ENCODE results near the gene MUC3A. TPM values are rescaled to one million over a fixed set of nuclear protein-coding genes. Genes with fewer than 3 reads are reported as not detected.
"Not testable (repeated sequence)": the region's sequence is repeated elsewhere in the genome, so short reads cannot be mapped to it uniquely, and the experiment has no call there.

MUC3A gene
- under 0.01 TPM for total RNA-seq

- DNase-seq (ENCODE audit: low spot score in 2 of 2) (no peak), FAIRE-seq (no peak)
These were observed at the start of gene MUC3A for GRCh38 chr7:100949227-100949932. Gene MUC3A (plus strand): TSS chr7:100949534. CDS start chr7:100949625, 91 bp downstream.

- FAIRE-seq (no peak), DNase-seq (ENCODE audit: low spot score in 2 of 2) (no peak)
These were observed 48.4 kb upstream of the MUC3A start for GRCh38 chr7:100900978-100901377.

- no peak for FAIRE-seq
These were observed 47.4 kb upstream of the MUC3A start for GRCh38 chr7:100901921-100902332.

GRCh38 chr7:100902638-100903037 lies 46.7 kb upstream of the MUC3A start:
- DNase-seq (ENCODE audit: low spot score in 2 of 2) (no peak), FAIRE-seq (no peak)

More at GRCh38 chr7:100901921-100902332, 47.4 kb upstream of the MUC3A start:
- no peak for DNase-seq (ENCODE audit: low spot score in 2 of 2)

GRCh38 chr7:100908512-100908911 lies 40.8 kb upstream of the MUC3A start:
- DNase-seq (ENCODE audit: low spot score in 2 of 2) (no peak), FAIRE-seq (no peak)

- DNase-seq (ENCODE audit: low spot score in 2 of 2); FAIRE-seq: not testable (repeated sequence)
These were observed 38.9 kb upstream of the MUC3A start for GRCh38 chr7:100910443-100910842.

- DNase-seq (ENCODE audit: low spot score in 2 of 2) (no peak), FAIRE-seq (no peak)
These were observed 37.9 kb upstream of the MUC3A start for GRCh38 chr7:100911484-100911883.

- FAIRE-seq (no peak), DNase-seq (ENCODE audit: low spot score in 2 of 2) (no peak)
These were observed 35.0 kb upstream of the MUC3A start for GRCh38 chr7:100914208-100914878.

GRCh38 chr7:100914879-100915447 lies 34.4 kb upstream of the MUC3A start:
- DNase-seq (ENCODE audit: low spot score in 2 of 2) (no peak), FAIRE-seq (no peak)

GRCh38 chr7:100919335-100919734 lies 30.0 kb upstream of the MUC3A start:
- DNase-seq (ENCODE audit: low spot score in 2 of 2); FAIRE-seq: not testable (repeated sequence)

GRCh38 chr7:100919779-100920437 lies 29.4 kb upstream of the MUC3A start:
- not testable (repeated sequence) for DNase-seq (ENCODE audit: low spot score in 2 of 2); FAIRE-seq

- FAIRE-seq, result no peak
These were observed 28.3 kb upstream of the MUC3A start for GRCh38 chr7:100921039-100921438.

GRCh38 chr7:100923616-100924015 lies 25.7 kb upstream of the MUC3A start:
- not testable (repeated sequence) for FAIRE-seq; DNase-seq (ENCODE audit: low spot score in 2 of 2)

More at GRCh38 chr7:100921039-100921438, 28.3 kb upstream of the MUC3A start:
- no peak for DNase-seq (ENCODE audit: low spot score in 2 of 2)

GRCh38 chr7:100929808-100930174 lies 19.5 kb upstream of the MUC3A start:
- DNase-seq (ENCODE audit: low spot score in 2 of 2) (no peak), FAIRE-seq (no peak)

- DNase-seq (ENCODE audit: low spot score in 2 of 2) (no peak), FAIRE-seq (no peak)
These were observed 15.6 kb upstream of the MUC3A start for GRCh38 chr7:100933734-100934133.

- not testable (repeated sequence) for DNase-seq (ENCODE audit: low spot score in 2 of 2); FAIRE-seq
These were observed 14.0 kb upstream of the MUC3A start for GRCh38 chr7:100935381-100935780.

GRCh38 chr7:100936167-100936566 lies 13.2 kb upstream of the MUC3A start:
- not testable (repeated sequence) for FAIRE-seq; DNase-seq (ENCODE audit: low spot score in 2 of 2)

- DNase-seq (ENCODE audit: low spot score in 2 of 2) (no peak), FAIRE-seq (no peak)
These were observed 7.1 kb upstream of the MUC3A start for GRCh38 chr7:100942045-100942774.

GRCh38 chr7:100943693-100944092 lies 5.6 kb upstream of the MUC3A start:
- no peak for FAIRE-seq

GRCh38 chr7:100944138-100944537 lies 5.2 kb upstream of the MUC3A start:
- no peak for DNase-seq (ENCODE audit: low spot score in 2 of 2)

More at GRCh38 chr7:100943693-100944092, 5.6 kb upstream of the MUC3A start:
- DNase-seq (ENCODE audit: low spot score in 2 of 2), result no peak

More at GRCh38 chr7:100944138-100944537, 5.2 kb upstream of the MUC3A start:
- FAIRE-seq, result no peak

Measured in frontal cortex (tissue), 4 donors.